Fibroblast of the aortic adventitia (primary cell): ENCODE data around the gene TMBIM4. TPM values are rescaled to one million over a fixed set of nuclear protein-coding genes. Genes with fewer than 3 reads are reported as not detected.
"Not testable (repeated sequence)": the region's sequence is repeated elsewhere in the genome, so short reads cannot be mapped to it uniquely, and the experiment has no call there.

ENCODE experiments used
- DNase-seq: peaks from one replicate; pipeline ENCODE4 v3.0.0-alpha.2; 2010; ENCODE audit warnings: low read depth
- H3K4me3 ChIP-seq: 2 replicates; pipeline ENCODE4 v1.5.1; 2011; ENCODE audit warnings: low read depth, mild to moderate bottlenecking, control low read depth, low read length, moderate library complexity
- CTCF ChIP-seq: IDR thresholded peaks from 2 replicates; pipeline ENCODE4 v1.5.1; 2011; ENCODE audit warnings: mild to moderate bottlenecking, low read length, control low read depth, inconsistent platforms; ENCODE audit not compliant: insufficient read depth
- total RNA-seq: library from RNA; depleted of rRNA; stranded (reverse); fragments of >200 nt; gene quantifications from 2 replicates; pipeline ENCODE4 v1.2.3, GENCODE V29; 2012; ENCODE audit warnings: low replicate concordance

TMBIM4 gene
- total RNA-seq, 1 donor: 220 TPM

DNA sequence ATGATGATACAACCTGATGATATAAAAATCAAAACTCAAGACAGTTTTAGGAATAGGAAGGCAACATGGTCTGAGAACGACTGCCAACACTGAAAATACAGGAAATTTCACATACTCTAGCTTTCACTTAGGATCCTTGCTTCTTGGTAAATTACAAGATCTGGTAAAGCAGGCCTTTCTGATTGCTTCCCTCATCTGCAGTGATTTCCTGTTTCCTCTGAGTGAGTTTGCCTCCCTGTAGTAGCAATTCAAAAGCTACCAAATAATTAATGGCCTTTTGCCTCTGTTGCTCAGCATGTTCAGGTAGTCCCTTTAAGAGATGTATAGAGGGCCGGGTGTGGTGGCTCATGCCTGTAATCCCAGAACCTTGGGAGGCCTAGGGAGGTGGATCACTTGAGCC lies 17.2 kb upstream of the TMBIM4 start:
- TF ChIP-seq CTCF: no peak
- DNase-seq: no peak
- H3K4me3 ChIP-seq: no peak overlapping the region

GRCh38 chr12:66184822-66185221 lies 15.0 kb upstream of the TMBIM4 start:
- not testable (repeated sequence) for DNase-seq

GRCh38 chr12:66182956-66183355 lies 13.2 kb upstream of the TMBIM4 start:
- H3K4me3 ChIP-seq: no peak overlapping the region
- peak; percentile 12 for DNase-seq
- no peak for TF ChIP-seq CTCF

More at GRCh38 chr12:66184822-66185221, 15.0 kb upstream of the TMBIM4 start:
- not testable (repeated sequence) for H3K4me3 ChIP-seq

DNA sequence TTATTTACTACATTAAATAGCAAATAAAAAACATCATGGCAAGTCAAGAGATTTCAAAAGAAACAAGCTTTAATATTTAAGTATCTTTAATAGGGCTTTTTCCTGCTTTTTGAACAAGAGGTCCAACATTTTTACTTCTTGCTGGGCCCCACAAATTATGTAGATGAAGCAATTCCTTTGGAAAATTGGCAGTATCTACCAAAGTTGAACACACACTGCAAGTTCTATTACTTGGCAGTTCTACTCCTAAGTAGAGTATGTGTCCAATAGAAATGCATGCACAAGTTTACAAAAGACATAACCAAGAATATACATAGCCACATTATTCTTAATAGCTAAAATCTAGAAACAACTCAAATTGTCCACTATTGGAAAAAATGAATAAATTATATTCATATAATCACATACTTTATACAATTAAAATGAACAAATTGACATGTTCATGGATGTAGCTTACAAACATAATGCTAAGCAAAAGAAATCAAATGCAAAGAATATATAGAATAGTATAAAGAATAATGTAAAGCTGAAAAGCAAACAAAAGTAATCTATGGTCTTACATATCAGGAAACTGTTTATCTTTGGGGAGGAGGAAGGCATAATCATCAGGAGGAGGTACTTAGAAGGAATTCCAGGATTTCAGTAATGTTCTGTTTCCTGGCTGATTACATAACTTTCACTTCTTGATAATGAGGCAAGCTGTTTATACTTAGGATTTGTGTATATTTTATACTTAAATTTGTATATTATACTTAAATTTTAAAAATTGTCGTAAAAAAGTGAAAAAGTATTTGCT lies 6.5 kb upstream of the TMBIM4 start:
- TF ChIP-seq CTCF: no peak
- peak; percentile 72 for DNase-seq

DNA sequence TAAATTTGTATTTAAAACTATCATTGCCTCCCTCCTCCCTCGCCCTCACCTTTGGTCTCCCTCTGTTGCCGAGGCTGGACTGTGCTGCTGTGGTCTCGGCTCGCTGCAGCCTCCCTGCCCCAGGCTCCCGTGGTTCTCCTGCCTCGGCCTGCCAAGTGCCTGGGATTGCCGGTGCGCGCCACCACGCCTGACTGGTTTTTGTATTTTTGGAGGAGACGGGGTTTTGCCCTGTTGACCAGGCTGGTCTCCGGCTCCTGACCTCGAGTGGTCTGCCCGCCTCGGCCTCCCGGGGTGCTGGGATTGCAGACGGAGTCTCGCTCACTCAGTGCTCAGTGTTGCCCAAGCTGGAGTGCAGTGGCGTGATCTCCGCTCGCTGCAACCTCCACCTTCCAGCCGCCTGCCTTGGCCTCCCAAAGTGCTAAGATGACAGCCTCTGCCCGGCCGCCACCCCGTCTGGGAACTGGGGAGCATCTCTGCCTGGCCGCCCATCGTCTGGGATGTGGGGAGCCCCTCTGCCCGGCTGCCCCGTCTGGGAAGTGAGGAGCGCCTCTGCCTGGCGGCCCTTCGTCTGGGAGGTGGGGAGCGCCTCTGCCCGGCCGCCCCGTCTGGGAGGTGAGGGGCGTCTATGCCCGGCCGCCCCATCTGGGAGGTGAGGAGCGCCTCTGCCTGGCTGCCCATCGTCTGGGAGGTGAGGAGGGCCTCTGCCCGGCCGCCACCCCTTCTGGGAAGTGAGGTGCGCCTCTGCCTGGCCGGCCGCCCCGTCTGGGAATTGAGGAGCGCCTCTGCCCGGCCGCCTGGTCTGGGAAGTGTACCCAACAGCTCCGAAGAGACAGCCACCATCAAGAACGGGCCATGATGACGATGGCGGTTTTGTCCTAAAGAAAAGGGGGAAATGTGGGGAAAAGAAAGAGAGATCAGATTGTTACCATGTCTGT lies 4.9 kb upstream of the TMBIM4 start:
- H3K4me3 ChIP-seq, DNase-seq: not testable (repeated sequence)

More for the DNA sequence above, 6.5 kb upstream of the TMBIM4 start:
- H3K4me3 ChIP-seq: no peak overlapping the region

- TF ChIP-seq CTCF: no peak
- DNase-seq: no peak
- no peak overlapping the region for H3K4me3 ChIP-seq
Measured at GRCh38 chr12:66170606-66171005, 810 bp upstream of the TMBIM4 start.

DNA sequence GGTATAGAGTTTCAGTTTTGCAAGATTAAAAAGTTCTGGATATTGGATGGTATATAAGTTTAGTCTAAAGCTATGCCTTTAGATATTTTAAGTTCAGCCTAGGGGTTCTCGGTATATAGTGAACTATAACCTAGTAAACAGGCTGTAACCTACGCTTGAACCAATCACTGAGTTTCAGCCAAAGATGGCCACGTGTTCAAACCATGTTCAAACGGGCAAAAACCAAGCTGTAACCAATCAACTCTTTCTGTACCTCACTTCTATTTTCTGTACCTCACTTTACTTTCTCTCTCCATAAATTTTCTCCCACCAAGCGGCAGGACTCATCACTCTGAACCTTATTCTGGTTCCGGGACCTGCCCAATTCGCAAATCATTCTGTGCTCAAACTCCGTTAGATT lies 1.4 kb downstream of the TMBIM4 start:
- no peak for TF ChIP-seq CTCF
- peak overlapping the region; percentile 85 for H3K4me3 ChIP-seq
- no peak for DNase-seq
